Measurements from ENCODE around the gene TMCC1. TPM values are rescaled to one million over a fixed set of nuclear protein-coding genes. Genes with fewer than 3 reads are reported as not detected.
A peak's percentile ranks its signal among the peaks of the same experiment; 100 is the strongest.

The TMCC1 gene
- total RNA-seq: 34.6 and 37.8 TPM in 2 replicates
- long read RNA-seq, partial matches to known transcripts: 7 of 28 reads
- long read RNA-seq, other reads (novel, unspliced or antisense): 20 of 28 reads

DNA sequence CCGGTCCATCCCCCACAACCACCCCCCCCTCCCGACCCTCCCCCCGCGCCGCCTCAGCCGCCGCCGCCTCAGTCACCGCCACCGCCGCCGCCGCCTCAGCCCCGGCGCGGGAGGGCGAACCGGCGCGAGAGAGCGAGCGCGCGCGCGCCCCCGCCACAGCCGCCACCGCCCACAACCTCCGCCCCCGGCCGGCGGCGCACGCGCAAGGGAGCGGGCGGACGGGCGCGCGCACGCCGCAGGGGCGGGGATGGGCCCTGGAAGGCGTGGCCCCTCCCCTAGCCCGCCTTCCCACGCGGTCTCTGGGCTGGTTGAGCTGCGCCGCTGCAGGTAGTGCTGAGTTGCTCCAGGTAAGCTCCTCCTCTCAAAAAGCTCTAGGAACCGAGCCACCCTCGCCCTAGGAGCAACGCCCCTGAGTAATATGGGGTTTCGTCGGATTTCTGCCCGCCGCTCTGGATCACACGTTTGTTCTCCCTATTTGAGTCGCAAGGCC, at the start of gene TMCC1:
Gene TMCC1 (minus strand): TSS at position 131 of the 490 bp plus-strand sequence.
- H3K27me3 Mint-ChIP-seq (ENCODE audit: unreplicated experiment): no peaks in the 10 kb centered on the region
- H3K9me3 Mint-ChIP-seq (ENCODE audit: unreplicated experiment): no peaks in the 10 kb centered on the region
- peak within 1 kb of the TSS; percentile 94 for H3K4me3 Mint-ChIP-seq (ENCODE audit: unreplicated experiment)
- peaks cover 7% of the 10 kb centered on the region for H3K36me3 Mint-ChIP-seq (ENCODE audit: unreplicated experiment)
- DNase-seq (ENCODE audit: extremely low spot score, unreplicated experiment): peak; percentile 94
- H3K4me1 Mint-ChIP-seq (ENCODE audit: unreplicated experiment): peaks cover 36% of the 10 kb centered on the region
- TF ChIP-seq CTCF (IDR thresholded peaks at IDR 0.05): no peak
- H3K27ac Mint-ChIP-seq (ENCODE audit: unreplicated experiment): peak within 1 kb of the TSS; percentile 86

- no peak for DNase-seq (ENCODE audit: extremely low spot score, unreplicated experiment)
- Mint-ChIP-seq H3K27me3 (ENCODE audit: unreplicated experiment) (peaks cover 35% of the 10 kb centered on the region), H3K4me3 (ENCODE audit: unreplicated experiment) (no peak overlapping the region), H3K4me1 (ENCODE audit: unreplicated experiment) (peaks cover 2% of the 10 kb centered on the region), H3K27ac (ENCODE audit: unreplicated experiment) (no peak overlapping the region), H3K36me3 (ENCODE audit: unreplicated experiment) (no peaks in the 10 kb centered on the region), H3K9me3 (ENCODE audit: unreplicated experiment) (peaks cover 7% of the 10 kb centered on the region)
- TF ChIP-seq CTCF (IDR thresholded peaks at IDR 0.05): no peak
These were observed 49.5 kb upstream of the TMCC1 start for GRCh38 chr3:129943020-129943419.

DNA sequence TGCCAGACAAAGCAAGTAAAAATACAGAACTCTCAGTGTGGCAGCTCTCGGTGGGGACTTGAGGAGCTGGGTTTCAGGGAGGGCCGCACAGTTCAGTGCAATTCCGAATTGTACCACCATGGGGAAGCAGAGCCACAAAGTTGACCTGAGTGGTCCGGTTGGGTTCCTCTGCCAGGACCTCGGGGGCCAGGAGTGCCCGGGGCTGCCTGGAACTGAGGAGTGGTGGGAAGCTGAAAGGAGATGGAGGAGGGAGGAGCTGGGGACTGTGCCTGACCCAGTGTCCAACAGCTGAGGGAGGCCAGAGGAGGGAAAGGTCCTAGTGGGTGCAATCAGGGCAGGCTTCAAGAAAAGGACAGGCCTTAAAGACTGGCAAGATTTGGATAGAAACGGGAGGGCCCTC, 48.8 kb upstream of the TMCC1 start:
- H3K4me1 Mint-ChIP-seq (ENCODE audit: unreplicated experiment): peaks cover 2% of the 10 kb centered on the region
- no peak overlapping the region for H3K27ac Mint-ChIP-seq (ENCODE audit: unreplicated experiment)
- peak; percentile 88 for DNase-seq (ENCODE audit: extremely low spot score, unreplicated experiment)
- no peaks in the 10 kb centered on the region for H3K36me3 Mint-ChIP-seq (ENCODE audit: unreplicated experiment)
- peaks cover 3% of the 10 kb centered on the region for H3K9me3 Mint-ChIP-seq (ENCODE audit: unreplicated experiment)
- no peak overlapping the region for H3K4me3 Mint-ChIP-seq (ENCODE audit: unreplicated experiment)
- TF ChIP-seq CTCF (IDR thresholded peaks at IDR 0.05): peak; percentile 81
- H3K27me3 Mint-ChIP-seq (ENCODE audit: unreplicated experiment): peaks cover 28% of the 10 kb centered on the region

- Mint-ChIP-seq H3K9me3 (ENCODE audit: unreplicated experiment) (no peaks in the 10 kb centered on the region), H3K36me3 (ENCODE audit: unreplicated experiment) (no peaks in the 10 kb centered on the region), H3K27ac (ENCODE audit: unreplicated experiment) (no peak overlapping the region), H3K27me3 (ENCODE audit: unreplicated experiment) (peaks cover 16% of the 10 kb centered on the region), H3K4me1 (ENCODE audit: unreplicated experiment) (peaks cover 5% of the 10 kb centered on the region), H3K4me3 (ENCODE audit: unreplicated experiment) (no peak overlapping the region)
- TF ChIP-seq CTCF (IDR thresholded peaks at IDR 0.05): no peak
- DNase-seq (ENCODE audit: extremely low spot score, unreplicated experiment): no peak
These were observed 46.6 kb upstream of the TMCC1 start for GRCh38 chr3:129940086-129940485.

- no peak for TF ChIP-seq CTCF (IDR thresholded peaks at IDR 0.05)
- Mint-ChIP-seq H3K27me3 (ENCODE audit: unreplicated experiment) (peaks cover 3% of the 10 kb centered on the region), H3K36me3 (ENCODE audit: unreplicated experiment) (no peaks in the 10 kb centered on the region), H3K27ac (ENCODE audit: unreplicated experiment) (no peak overlapping the region), H3K9me3 (ENCODE audit: unreplicated experiment) (no peaks in the 10 kb centered on the region), H3K4me1 (ENCODE audit: unreplicated experiment) (peaks cover 7% of the 10 kb centered on the region), H3K4me3 (ENCODE audit: unreplicated experiment) (no peak overlapping the region)
- no peak for DNase-seq (ENCODE audit: extremely low spot score, unreplicated experiment)
These were observed 44.8 kb upstream of the TMCC1 start for GRCh38 chr3:129938140-129938930.

All from osteocyte (in vitro differentiated cells).